Measurements from ENCODE around the gene MAP2K1. TPM values are rescaled to one million over a fixed set of nuclear protein-coding genes. Genes with fewer than 3 reads are reported as not detected.
"Not testable (repeated sequence)": the region's sequence is repeated elsewhere in the genome, so short reads cannot be mapped to it uniquely, and the experiment has no call there.

Gene MAP2K1
- total RNA-seq, 1 donor from 2014 or later: 82.5 TPM

GRCh38 chr15:66381376-66381775 is 5.3 kb upstream of the MAP2K1 start:
- H3K4me3 Mint-ChIP-seq; H3K9me3 Mint-ChIP-seq; H3K27me3 Mint-ChIP-seq (ENCODE audit: insufficient read depth); H3K36me3 Mint-ChIP-seq (ENCODE audit: low read depth); H3K27ac Mint-ChIP-seq; DNase-seq (ENCODE audit: low spot score); intact Hi-C loops (cut with micrococcal nuclease): not testable (repeated sequence)
- H3K4me1 Mint-ChIP-seq (ENCODE audit: low read depth): peaks cover 14% of the 10 kb centered on the region

- DNase-seq (ENCODE audit: low spot score): peak; percentile 48
- Mint-ChIP-seq H3K4me3 (peak overlapping the region; percentile 97), H3K36me3 (ENCODE audit: low read depth) (peaks cover 14% of the 10 kb centered on the region), H3K9me3 (no peaks in the 10 kb centered on the region), H3K27me3 (ENCODE audit: insufficient read depth) (no peaks in the 10 kb centered on the region), H3K4me1 (ENCODE audit: low read depth) (peaks cover 60% of the 10 kb centered on the region), H3K27ac (peak overlapping the region; percentile 89)
- intact Hi-C loops (cut with micrococcal nuclease): loop anchor here (2.0 to 5.0 kb wide), 4 partner anchors 15 to 1339 kb away; partner anchors contain the start of genes DENND4A and DIS3L
Measured at GRCh38 chr15:66387163-66388042, 691 bp downstream of the MAP2K1 start.

- Mint-ChIP-seq H3K4me3 (peak overlapping the region; percentile 97), H3K27me3 (ENCODE audit: insufficient read depth) (no peaks in the 10 kb centered on the region), H3K9me3 (no peaks in the 10 kb centered on the region), H3K27ac (peak overlapping the region; percentile 89), H3K4me1 (ENCODE audit: low read depth) (peaks cover 60% of the 10 kb centered on the region), H3K36me3 (ENCODE audit: low read depth) (peaks cover 14% of the 10 kb centered on the region)
- no peak for DNase-seq (ENCODE audit: low spot score)
- intact Hi-C loops (cut with micrococcal nuclease): loop anchor here (5.0 kb wide), 2 partner anchors 96 to 596 kb away; partner anchors contain the start of genes DENND4A and DIS3L
Measured at GRCh38 chr15:66388043-66388363, 1.3 kb downstream of the MAP2K1 start.

- intact Hi-C loops (cut with micrococcal nuclease): loop anchor here (5.0 kb wide), 2 partner anchors 96 to 596 kb away; partner anchors contain the start of genes DENND4A and DIS3L
- H3K9me3 Mint-ChIP-seq: no peaks in the 10 kb centered on the region
Measured at GRCh38 chr15:66388576-66388975, 1.9 kb downstream of the MAP2K1 start.

GRCh38 chr15:66389098-66389858 is 2.6 kb downstream of the MAP2K1 start:
- Mint-ChIP-seq H3K4me1 (ENCODE audit: low read depth) (peaks cover 71% of the 10 kb centered on the region), H3K36me3 (ENCODE audit: low read depth) (peaks cover 23% of the 10 kb centered on the region), H3K27ac (peak overlapping the region; percentile 82), H3K4me3 (peak overlapping the region; percentile 97), H3K27me3 (ENCODE audit: insufficient read depth) (no peaks in the 10 kb centered on the region), H3K9me3 (no peaks in the 10 kb centered on the region)
- intact Hi-C loops (cut with micrococcal nuclease): loop anchor here (5.0 kb wide), 2 partner anchors 97 to 597 kb away; partner anchors contain the start of genes DENND4A and DIS3L
- no peak for DNase-seq (ENCODE audit: low spot score)

More at GRCh38 chr15:66388576-66388975, 1.9 kb downstream of the MAP2K1 start:
- no peak for DNase-seq (ENCODE audit: low spot score)
- peaks cover 64% of the 10 kb centered on the region for H3K4me1 Mint-ChIP-seq (ENCODE audit: low read depth)
- peak overlapping the region; percentile 73 for H3K27ac Mint-ChIP-seq
- H3K4me3 Mint-ChIP-seq: peak overlapping the region; percentile 97
- no peaks in the 10 kb centered on the region for H3K27me3 Mint-ChIP-seq (ENCODE audit: insufficient read depth)
- peaks cover 17% of the 10 kb centered on the region for H3K36me3 Mint-ChIP-seq (ENCODE audit: low read depth)

- Mint-ChIP-seq H3K27ac (peak overlapping the region; percentile 57), H3K36me3 (ENCODE audit: low read depth) (peaks cover 22% of the 10 kb centered on the region), H3K27me3 (ENCODE audit: insufficient read depth) (no peaks in the 10 kb centered on the region), H3K4me1 (ENCODE audit: low read depth) (peaks cover 74% of the 10 kb centered on the region), H3K9me3 (no peaks in the 10 kb centered on the region), H3K4me3 (peak overlapping the region; percentile 97)
- intact Hi-C loops (cut with micrococcal nuclease): loop anchor here (1.0 to 5.0 kb wide), 3 partner anchors 98 to 598 kb away; partner anchors contain the start of genes DENND4A, DIS3L and SNAPC5
- DNase-seq (ENCODE audit: low spot score): no peak
Measured at GRCh38 chr15:66389859-66390381, 3.2 kb downstream of the MAP2K1 start.

GRCh38 chr15:66390678-66391077 is 4.0 kb downstream of the MAP2K1 start:
- Mint-ChIP-seq H3K27ac (peak overlapping the region; percentile 57), H3K4me1 (ENCODE audit: low read depth) (peaks cover 78% of the 10 kb centered on the region), H3K9me3 (no peaks in the 10 kb centered on the region), H3K36me3 (ENCODE audit: low read depth) (peaks cover 23% of the 10 kb centered on the region), H3K27me3 (ENCODE audit: insufficient read depth) (no peaks in the 10 kb centered on the region), H3K4me3 (peak overlapping the region; percentile 97)
- peak; percentile 23 for DNase-seq (ENCODE audit: low spot score)
- intact Hi-C loops (cut with micrococcal nuclease): loop anchor here (1.0 kb wide), 1 partner anchor 107 kb away; the partner anchor contains the start of gene SNAPC5

GRCh38 chr15:66393037-66393436 is 6.3 kb downstream of the MAP2K1 start:
- H3K4me3 Mint-ChIP-seq; H3K9me3 Mint-ChIP-seq; H3K27me3 Mint-ChIP-seq (ENCODE audit: insufficient read depth); H3K27ac Mint-ChIP-seq; intact Hi-C loops (cut with micrococcal nuclease); DNase-seq (ENCODE audit: low spot score): not testable (repeated sequence)
- peaks cover 36% of the 10 kb centered on the region for H3K36me3 Mint-ChIP-seq (ENCODE audit: low read depth)
- H3K4me1 Mint-ChIP-seq (ENCODE audit: low read depth): peaks cover 67% of the 10 kb centered on the region

- no peak for DNase-seq (ENCODE audit: low spot score)
- peaks cover 39% of the 10 kb centered on the region for H3K36me3 Mint-ChIP-seq (ENCODE audit: low read depth)
- H3K4me3 Mint-ChIP-seq: no peak overlapping the region
- H3K9me3 Mint-ChIP-seq: no peaks in the 10 kb centered on the region
- H3K27me3 Mint-ChIP-seq (ENCODE audit: insufficient read depth): no peaks in the 10 kb centered on the region
- H3K4me1 Mint-ChIP-seq (ENCODE audit: low read depth): peaks cover 62% of the 10 kb centered on the region
- no peak overlapping the region for H3K27ac Mint-ChIP-seq
- intact Hi-C loops (cut with micrococcal nuclease): loop anchor here (1.0 kb wide), 1 partner anchor 28 kb away; no protein-coding TSS in a partner anchor
Measured at GRCh38 chr15:66394472-66394871, 7.8 kb downstream of the MAP2K1 start.

GRCh38 chr15:66394915-66395314 is 8.2 kb downstream of the MAP2K1 start:
- intact Hi-C loops (cut with micrococcal nuclease): loop anchor here (1.0 kb wide), 1 partner anchor 27 kb away; no protein-coding TSS in a partner anchor
- H3K36me3 Mint-ChIP-seq (ENCODE audit: low read depth): peaks cover 37% of the 10 kb centered on the region
- no peaks in the 10 kb centered on the region for H3K27me3 Mint-ChIP-seq (ENCODE audit: insufficient read depth)
- DNase-seq (ENCODE audit: low spot score): no peak
- no peaks in the 10 kb centered on the region for H3K9me3 Mint-ChIP-seq
- H3K4me1 Mint-ChIP-seq (ENCODE audit: low read depth): peaks cover 59% of the 10 kb centered on the region
- H3K27ac Mint-ChIP-seq: no peak overlapping the region
- no peak overlapping the region for H3K4me3 Mint-ChIP-seq

- intact Hi-C loops (cut with micrococcal nuclease): no loop called here
- Mint-ChIP-seq H3K36me3 (ENCODE audit: low read depth) (peaks cover 34% of the 10 kb centered on the region), H3K9me3 (no peaks in the 10 kb centered on the region), H3K4me3 (no peak overlapping the region), H3K27me3 (ENCODE audit: insufficient read depth) (no peaks in the 10 kb centered on the region), H3K4me1 (ENCODE audit: low read depth) (peaks cover 70% of the 10 kb centered on the region), H3K27ac (no peak overlapping the region)
- no peak for DNase-seq (ENCODE audit: low spot score)
Measured at GRCh38 chr15:66399276-66399675, 12.6 kb downstream of the MAP2K1 start.

GRCh38 chr15:66400351-66400774 is 13.7 kb downstream of the MAP2K1 start:
- peak overlapping the region; percentile 26 for H3K27ac Mint-ChIP-seq
- intact Hi-C loops (cut with micrococcal nuclease): loop anchor here (5.0 kb wide), 1 partner anchor 72 kb away; no protein-coding TSS in a partner anchor
- peaks cover 36% of the 10 kb centered on the region for H3K36me3 Mint-ChIP-seq (ENCODE audit: low read depth)

More at GRCh38 chr15:66400351-66400774, 13.7 kb downstream of the MAP2K1 start:
- no peaks in the 10 kb centered on the region for H3K27me3 Mint-ChIP-seq (ENCODE audit: insufficient read depth)
- peaks cover 67% of the 10 kb centered on the region for H3K4me1 Mint-ChIP-seq (ENCODE audit: low read depth)
- H3K9me3 Mint-ChIP-seq: no peaks in the 10 kb centered on the region
- no peak for DNase-seq (ENCODE audit: low spot score)
- no peak overlapping the region for H3K4me3 Mint-ChIP-seq
